Stimulated activated effector memory CD8-positive, alpha-beta T cell treated with anti-CD3 and anti-CD28 coated beads, Interleukin-12 subunit alpha, Interleukin-12 subunit beta, amount 100 ng/mL, for 72 hours (primary cell): ENCODE results near the gene RD3L.
"Not testable (repeated sequence)": the region's sequence is repeated elsewhere in the genome, so short reads cannot be mapped to it uniquely, and the experiment has no call there.

Source experiments
- ATAC-seq: fragments of 150-1000 bp; cut with Tn5 transposase; 2 replicates; pipeline ENCODE4 v1.10.0; 2021
- DNase-seq, 2 donors: peaks; one replicate each; pipeline ENCODE4 v3.0.0; 2021 to 2022; ENCODE audit warnings: low spot score in 2 of 2
- H3K27ac Mint-ChIP-seq: one replicate; pipeline ENCODE4 v1.8.0; 2022; ENCODE audit warnings: mild to moderate bottlenecking, mixed read lengths
- H3K36me3 Mint-ChIP-seq: one replicate; pipeline ENCODE4 v1.8.0; 2022; ENCODE audit warnings: mild to moderate bottlenecking, mixed read lengths
- H3K4me1 Mint-ChIP-seq: one replicate; pipeline ENCODE4 v1.8.0; 2022; ENCODE audit warnings: mixed read lengths
- H3K4me3 Mint-ChIP-seq: one replicate; pipeline ENCODE4 v1.8.0; 2022; ENCODE audit warnings: mild to moderate bottlenecking, mixed read lengths
- H3K9me3 Mint-ChIP-seq: one replicate; pipeline ENCODE4 v1.8.0; 2022; ENCODE audit warnings: mixed read lengths

RD3L gene

GRCh38 chr14:103941462-103941861 lies 867 bp downstream of the RD3L start:
- Mint-ChIP-seq H3K27ac (no peak overlapping the region), H3K9me3 (no peaks in the 10 kb centered on the region), H3K4me3 (no peak overlapping the region), H3K36me3 (no peaks in the 10 kb centered on the region), H3K4me1 (no peaks in the 10 kb centered on the region)
- ATAC-seq (no peak), DNase-seq (no peak)

- no peaks in the 10 kb centered on the region for H3K36me3 Mint-ChIP-seq
- no peak overlapping the region for H3K27ac Mint-ChIP-seq
- no peaks in the 10 kb centered on the region for H3K9me3 Mint-ChIP-seq
- no peaks in the 10 kb centered on the region for H3K4me1 Mint-ChIP-seq
- H3K4me3 Mint-ChIP-seq: no peak overlapping the region
- ATAC-seq (no peak), DNase-seq (no peak)
These were observed 7.2 kb downstream of the RD3L start for GRCh38 chr14:103935102-103935501.

GRCh38 chr14:103932791-103933490 lies 9.4 kb downstream of the RD3L start:
- DNase-seq: no peak
- no peak for ATAC-seq
- Mint-ChIP-seq H3K36me3 (no peaks in the 10 kb centered on the region), H3K27ac (peak overlapping the region; percentile 9), H3K9me3 (no peaks in the 10 kb centered on the region), H3K4me1 (no peaks in the 10 kb centered on the region), H3K4me3 (no peak overlapping the region)

- Mint-ChIP-seq H3K4me1 (no peaks in the 10 kb centered on the region), H3K4me3 (no peak overlapping the region), H3K9me3 (no peaks in the 10 kb centered on the region), H3K27ac (peak overlapping the region; percentile 60), H3K36me3 (no peaks in the 10 kb centered on the region)
- ATAC-seq: peak; percentile 78
- DNase-seq: no peak
These were observed 10.9 kb downstream of the RD3L start for GRCh38 chr14:103931422-103931821.

- no peaks in the 10 kb centered on the region for H3K4me1 Mint-ChIP-seq
- no peak overlapping the region for H3K4me3 Mint-ChIP-seq
- ATAC-seq: no peak
- DNase-seq: no peak
- no peaks in the 10 kb centered on the region for H3K36me3 Mint-ChIP-seq
- no peak overlapping the region for H3K27ac Mint-ChIP-seq
- no peaks in the 10 kb centered on the region for H3K9me3 Mint-ChIP-seq
These were observed 12.2 kb downstream of the RD3L start for GRCh38 chr14:103930051-103930604.

GRCh38 chr14:103928011-103928890 lies 14.1 kb downstream of the RD3L start, which contains the start of gene TDRD9:
TDRD9 (plus strand) TSS chr14:103928456; CDS start chr14:103928510, 54 bp downstream.
- H3K4me3 Mint-ChIP-seq: no peak within 1 kb of the TSS
- H3K9me3 Mint-ChIP-seq: no peaks in the 10 kb centered on the region
- no peaks in the 10 kb centered on the region for H3K4me1 Mint-ChIP-seq
- DNase-seq: no peak
- ATAC-seq: no peak
- no peaks in the 10 kb centered on the region for H3K36me3 Mint-ChIP-seq
- no peak within 1 kb of the TSS for H3K27ac Mint-ChIP-seq

- no peaks in the 10 kb centered on the region for H3K36me3 Mint-ChIP-seq
- no peaks in the 10 kb centered on the region for H3K4me1 Mint-ChIP-seq
These were observed 14.8 kb downstream of the RD3L start for GRCh38 chr14:103927566-103927965.

GRCh38 chr14:103925316-103925715 lies 17.0 kb downstream of the RD3L start:
- Mint-ChIP-seq H3K36me3 (peaks cover 6% of the 10 kb centered on the region), H3K9me3 (no peaks in the 10 kb centered on the region), H3K4me3 (no peak overlapping the region), H3K4me1 (peaks cover 6% of the 10 kb centered on the region), H3K27ac (no peak overlapping the region)
- ATAC-seq (no peak), DNase-seq (no peak)

More at GRCh38 chr14:103927566-103927965, 14.8 kb downstream of the RD3L start:
- Mint-ChIP-seq H3K9me3 (no peaks in the 10 kb centered on the region), H3K4me3 (no peak overlapping the region), H3K27ac (no peak overlapping the region)
- ATAC-seq (no peak), DNase-seq (no peak)

GRCh38 chr14:103923863-103924262 lies 18.5 kb downstream of the RD3L start:
- Mint-ChIP-seq H3K4me3 (no peak overlapping the region), H3K9me3 (no peaks in the 10 kb centered on the region), H3K27ac (no peak overlapping the region), H3K4me1 (peaks cover 10% of the 10 kb centered on the region), H3K36me3 (peaks cover 6% of the 10 kb centered on the region)
- no peak for DNase-seq
- ATAC-seq: no peak

- H3K4me1 Mint-ChIP-seq: peaks cover 16% of the 10 kb centered on the region
- peak overlapping the region; percentile 72 for H3K27ac Mint-ChIP-seq
- peak overlapping the region; percentile 83 for H3K4me3 Mint-ChIP-seq
- not testable (repeated sequence) for DNase-seq, ATAC-seq, H3K9me3 Mint-ChIP-seq
- H3K36me3 Mint-ChIP-seq: peaks cover 26% of the 10 kb centered on the region
These were observed 20.5 kb downstream of the RD3L start for GRCh38 chr14:103921855-103922200.

- Mint-ChIP-seq H3K27ac (peak overlapping the region; percentile 72), H3K4me3 (peak overlapping the region; percentile 83), H3K9me3 (no peaks in the 10 kb centered on the region), H3K4me1 (peaks cover 16% of the 10 kb centered on the region), H3K36me3 (peaks cover 33% of the 10 kb centered on the region)
- peak; percentile 95 to 98 for DNase-seq
- peak; percentile 99 for ATAC-seq
These were observed 21.1 kb downstream of the RD3L start for GRCh38 chr14:103920981-103921854.

- H3K36me3 Mint-ChIP-seq: peaks cover 77% of the 10 kb centered on the region
- no peaks in the 10 kb centered on the region for H3K9me3 Mint-ChIP-seq
- DNase-seq: no peak
These were observed 25.6 kb downstream of the RD3L start for GRCh38 chr14:103916636-103917262.

GRCh38 chr14:103915616-103916015 lies 26.7 kb downstream of the RD3L start:
- peak overlapping the region; percentile 58 for H3K27ac Mint-ChIP-seq
- ATAC-seq: no peak
- H3K9me3 Mint-ChIP-seq: no peaks in the 10 kb centered on the region

More at GRCh38 chr14:103916636-103917262, 25.6 kb downstream of the RD3L start:
- no peak overlapping the region for H3K4me3 Mint-ChIP-seq
- no peak for ATAC-seq
- H3K4me1 Mint-ChIP-seq: peaks cover 22% of the 10 kb centered on the region
- H3K27ac Mint-ChIP-seq: peak overlapping the region; percentile 34

GRCh38 chr14:103910984-103911383 lies 31.3 kb downstream of the RD3L start:
- Mint-ChIP-seq H3K4me1 (peaks cover 15% of the 10 kb centered on the region), H3K27ac (no peak overlapping the region), H3K4me3 (no peak overlapping the region), H3K9me3 (no peaks in the 10 kb centered on the region), H3K36me3 (peaks cover 42% of the 10 kb centered on the region)
- ATAC-seq (no peak), DNase-seq (no peak)

More at GRCh38 chr14:103915616-103916015, 26.7 kb downstream of the RD3L start:
- H3K36me3 Mint-ChIP-seq: peaks cover 71% of the 10 kb centered on the region
- no peak overlapping the region for H3K4me3 Mint-ChIP-seq
- DNase-seq: no peak
- H3K4me1 Mint-ChIP-seq: peaks cover 18% of the 10 kb centered on the region
